Testis (tissue), 3 donors: ENCODE results near the gene CDON. TPM values are rescaled to one million over a fixed set of nuclear protein-coding genes. Genes with fewer than 3 reads are reported as not detected.

Experiments
- DNase-seq: peaks from one replicate; pipeline ENCODE4 v3.0.0-alpha.2; 2019
- H3K27ac ChIP-seq, 2 donors: fragments of 200-600 bp; sonication (generic); one replicate each; pipeline ENCODE4 v1.5.1; 2019
- H3K27me3 ChIP-seq: fragments of 200-600 bp; sonication (generic); one replicate; pipeline ENCODE4 v1.5.1; 2019
- H3K36me3 ChIP-seq: fragments of 200-600 bp; sonication (generic); one replicate; pipeline ENCODE4 v1.5.1; 2017; ENCODE audit warnings: low read depth; ENCODE audit errors: missing control alignments
- H3K4me1 ChIP-seq: fragments of 200-600 bp; sonication (generic); one replicate; pipeline ENCODE4 v1.5.1; 2019
- H3K4me3 ChIP-seq, 2 donors: fragments of 200-600 bp; sonication (generic); one replicate each; pipeline ENCODE4 v1.5.1; 2017 to 2019
- H3K9me3 ChIP-seq: fragments of 200-600 bp; sonication (generic); one replicate; pipeline ENCODE4 v1.5.1; 2017
- CTCF ChIP-seq, 3 experiments: fragments of 450-650 bp in 2 of 3; fragments of 200-600 bp in 1 of 3; sonication (generic) in 1 of 3; IDR thresholded peaks; one replicate each; pipeline ENCODE4 v1.5.1; 2016 to 2019; ENCODE audit warnings: antibody characterized with exemption in 3 of 3, mild to moderate bottlenecking in 2 of 3, moderate library complexity in 1 of 3
- POLR2A ChIP-seq: fragments of 450-650 bp; IDR thresholded peaks from one replicate; pipeline ENCODE4 v1.6.1; 2017; ENCODE audit warnings: antibody characterized with exemption, mild to moderate bottlenecking, moderate library complexity
- WGBS, 2 donors: methylation state at CpG; one replicate each; pipeline ENCODE4 v1.1.5; 2018; 5-methylcytosine and 5-hydroxymethylcytosine counted together
- intact Hi-C: fragments of 100-400 bp; cut with DNase I; formaldehyde crosslinking; loops from one replicate; pipeline ENCODE4 v1.15.1; 2023; ENCODE audit warnings: low total_unique reads
- polyA plus RNA-seq: library from polyadenylated mRNA; stranded (reverse); fragments of 350-450 nt; fragmentation: Illumina TruSeq; extraction: RNeasy Lipid Tissue Mini Kit (QIAGEN cat#74804); gene quantifications from one replicate; pipeline ENCODE4 v1.2.3, GENCODE V29; 2014; ENCODE audit warnings: low read depth, low replicate concordance; ENCODE audit not compliant: insufficient read depth
- total RNA-seq, 2 donors: library from RNA; depleted of rRNA; stranded (reverse); fragments of >200 nt; gene quantifications; one replicate each; pipeline ENCODE4 v1.2.3, GENCODE V29; 2016

Gene CDON
- total and polyA plus RNA-seq, 3 donors from 2014 or later, result 20.6 to 27.7 (median 23.9) TPM

GRCh38 chr11:126103150-126103549 is 40.5 kb upstream of the CDON start:
- TF ChIP-seq POLR2A (no peak), CTCF (IDR thresholded peaks at IDR 0.05) (no peak)
- H3K27ac ChIP-seq, result peak overlapping the region in 1 of 2 donors; percentile 26
- H3K4me1 ChIP-seq, result peaks cover 36% of the 10 kb centered on the region
- WGBS, 2 donors, result 71 to 73% methylated on average over 5 of the region's 5 CpGs
- H3K4me3 ChIP-seq, result no peak overlapping the region
- no peaks in the 10 kb centered on the region for H3K27me3 ChIP-seq
- no peaks in the 10 kb centered on the region for H3K9me3 ChIP-seq
- intact Hi-C loops, result no loop called here
- DNase-seq, result no peak
- no peaks in the 10 kb centered on the region for H3K36me3 ChIP-seq

DNA sequence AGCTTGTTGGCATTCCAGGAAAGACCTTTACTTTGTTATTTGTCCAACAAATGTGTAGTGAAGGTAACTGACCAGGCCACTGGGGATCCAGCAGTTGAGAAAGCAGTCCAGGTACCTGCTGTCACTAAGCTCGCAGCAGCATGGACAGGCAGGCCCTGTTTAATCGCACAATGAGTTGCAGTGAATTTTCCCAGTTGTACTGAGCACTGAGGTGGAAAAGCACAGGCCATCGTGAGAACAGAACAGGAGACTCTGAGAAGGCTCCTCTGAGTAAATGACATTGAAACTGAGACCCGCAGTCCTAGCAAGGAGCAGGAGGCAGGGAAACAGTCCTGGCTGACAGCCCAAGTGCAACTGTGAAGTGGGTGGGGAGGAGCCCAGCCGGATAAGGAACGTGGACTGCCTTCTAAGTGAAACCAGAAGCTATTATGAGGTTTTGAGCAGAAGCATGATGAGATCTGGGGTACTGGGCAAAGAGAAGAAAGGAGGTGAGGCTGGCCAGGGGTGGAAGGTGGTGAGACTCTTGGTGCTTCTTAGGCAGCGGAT is 39.8 kb upstream of the CDON start:
- no peaks in the 10 kb centered on the region for H3K9me3 ChIP-seq
- peaks cover 36% of the 10 kb centered on the region for H3K4me1 ChIP-seq
- no peak overlapping the region for H3K4me3 ChIP-seq
- WGBS, 2 donors, result 29 to 52% methylated on average over 7 of the region's 7 CpGs
- intact Hi-C loops, result no loop called here
- DNase-seq, result peak; percentile 81
- TF ChIP-seq POLR2A (no peak), CTCF (IDR thresholded peaks at IDR 0.05) (no peak)
- H3K36me3 ChIP-seq, result no peaks in the 10 kb centered on the region
- no peaks in the 10 kb centered on the region for H3K27me3 ChIP-seq
- H3K27ac ChIP-seq, result peak overlapping the region in 1 of 2 donors; percentile 28

DNA sequence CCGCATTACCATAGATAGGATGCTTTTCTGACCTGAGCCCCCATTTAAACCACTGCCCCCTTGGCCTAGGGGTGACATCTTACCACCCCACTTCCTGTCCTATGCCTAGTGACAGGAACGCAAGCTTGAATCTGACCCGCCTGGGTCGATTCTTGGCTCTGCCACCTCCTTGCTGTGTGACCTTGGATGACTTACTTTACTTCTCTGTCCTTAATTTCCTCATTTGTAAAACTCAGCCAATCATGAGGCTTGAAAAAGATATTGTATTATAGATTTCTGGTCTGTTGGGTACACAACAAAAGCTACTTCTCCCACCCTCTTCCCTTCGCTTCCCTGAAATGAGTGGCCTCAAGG is 39.2 kb upstream of the CDON start:
- no peaks in the 10 kb centered on the region for H3K9me3 ChIP-seq
- peaks cover 36% of the 10 kb centered on the region for H3K4me1 ChIP-seq
- no peak for TF ChIP-seq CTCF (IDR thresholded peaks at IDR 0.05)
- TF ChIP-seq POLR2A, result no peak
- WGBS, 2 donors, result 46 to 68% methylated on average over 5 of the region's 5 CpGs
- intact Hi-C loops, result no loop called here
- no peaks in the 10 kb centered on the region for H3K36me3 ChIP-seq
- H3K27me3 ChIP-seq, result no peaks in the 10 kb centered on the region
- no peak for DNase-seq
- peak overlapping the region in 1 of 2 donors; percentile 28 for H3K27ac ChIP-seq
- no peak overlapping the region for H3K4me3 ChIP-seq

GRCh38 chr11:126101251-126101929 is 38.7 kb upstream of the CDON start:
- Histone ChIP-seq H3K36me3 (no peaks in the 10 kb centered on the region), H3K9me3 (no peaks in the 10 kb centered on the region), H3K4me1 (peaks cover 36% of the 10 kb centered on the region), H3K27ac (peak overlapping the region in 1 of 2 donors; percentile 28), H3K4me3 (no peak overlapping the region), H3K27me3 (no peaks in the 10 kb centered on the region)
- intact Hi-C loops, result no loop called here
- TF ChIP-seq CTCF (IDR thresholded peaks at IDR 0.05), result no peak
- no peak for TF ChIP-seq POLR2A
- peak; percentile 58 for DNase-seq
- WGBS, 2 donors, result 57 to 77% methylated on average over 11 of the region's 11 CpGs

DNA sequence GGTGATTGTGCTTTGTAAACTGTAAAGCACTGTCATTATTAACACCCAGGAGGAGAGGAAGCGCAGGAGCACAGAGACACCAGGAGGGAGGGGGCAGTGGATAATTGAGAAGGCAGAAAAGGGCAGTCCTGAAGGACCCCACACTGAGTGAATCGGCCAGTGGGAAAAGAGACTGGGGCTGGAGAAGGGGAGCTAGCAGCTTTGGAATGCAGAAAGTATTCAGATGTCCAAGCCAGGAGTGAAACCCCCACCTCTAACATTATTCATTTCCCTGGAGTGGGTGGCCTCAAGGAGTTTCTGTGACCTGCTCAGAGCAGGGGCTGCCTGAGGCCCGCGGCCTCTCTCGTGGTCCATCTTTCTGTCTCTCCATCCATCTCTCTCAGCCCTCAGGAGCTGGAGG is 38.0 kb upstream of the CDON start:
- Histone ChIP-seq H3K9me3 (no peaks in the 10 kb centered on the region), H3K4me3 (no peak overlapping the region), H3K4me1 (peaks cover 36% of the 10 kb centered on the region), H3K27ac (no peak overlapping the region), H3K27me3 (no peaks in the 10 kb centered on the region), H3K36me3 (no peaks in the 10 kb centered on the region)
- intact Hi-C loops, result no loop called here
- WGBS, 2 donors, result 62 to 68% methylated on average over 5 of the region's 5 CpGs
- no peak for DNase-seq
- TF ChIP-seq POLR2A (no peak), CTCF (IDR thresholded peaks at IDR 0.05) (no peak)
